B cell (primary cell): ENCODE results near the gene GCN1. TPM values are rescaled to one million over a fixed set of nuclear protein-coding genes. Genes with fewer than 3 reads are reported as not detected.
A peak's percentile ranks its signal among the peaks of the same experiment; 100 is the strongest.

Experiments
- ATAC-seq: fragments of 200-7000 bp; cut with Tn5 transposase; one replicate; pipeline ENCODE4 v1.10.0; 2021; ENCODE audit warnings: low read depth, mild to moderate bottlenecking, moderate number of reproducible peaks, moderate library complexity
- CTCF ChIA-PET: fragments of 350-600 bp; sonication (Branson Sonifier 250); formaldehyde crosslinking; loops from one replicate; lab custom pipeline; 2021; ENCODE audit warnings: antibody characterized with exemption, inconsistent platforms; lab: Charles Lee
- POLR2A ChIA-PET: fragments of 350-600 bp; sonication (Branson Sonifier 250); formaldehyde crosslinking; loops from one replicate; lab custom pipeline; 2021; ENCODE audit warnings: antibody characterized with exemption; lab: Charles Lee
- DNase-seq: peaks from one replicate; pipeline ENCODE4 v3.0.0; 2013
- H2AFZ ChIP-seq: 2 replicates; pipeline ENCODE4 v1.6.1; 2012; ENCODE audit warnings: mild to moderate bottlenecking, low read depth, low read length; ENCODE audit not compliant: insufficient read depth, poor library complexity, severe bottlenecking
- H3K27ac ChIP-seq, 2 donors: 1 replicate in 1 of 2; 2 replicates in 1 of 2; pipeline ENCODE4 v1.5.1; 2012 to 2013; ENCODE audit warnings: low read length in 2 of 2, mild to moderate bottlenecking in 2 of 2, moderate library complexity in 1 of 2
- H3K27me3 ChIP-seq, 4 experiments: fragments of 200-600 bp in 1 of 4; sonication (generic) in 1 of 4; replicated peaks in 1 of 4; 1 replicate in 2 of 4; 2 replicates in 2 of 4; pipeline versions ENCODE4 v1.6.1 to v1.7.0; 2013 to 2016; ENCODE audit warnings: low read length in 3 of 4, mild to moderate bottlenecking in 2 of 4, mixed read lengths in 1 of 4, moderate library complexity in 1 of 4; ENCODE audit not compliant: insufficient read depth in 4 of 4, control insufficient read depth in 3 of 4; ENCODE audit errors: control extremely low read depth in 1 of 4
- H3K36me3 ChIP-seq, 2 experiments: replicated peaks in 1 of 2; 1 replicate in 1 of 2; 2 replicates in 1 of 2; pipeline versions ENCODE4 v1.6.1 to v1.7.1; 2013; ENCODE audit warnings: low read length in 1 of 2; ENCODE audit not compliant: insufficient read depth in 2 of 2, control insufficient read depth in 1 of 2; ENCODE audit errors: control extremely low read depth in 1 of 2, extremely low read depth in 1 of 2
- H3K4me1 ChIP-seq, 2 donors: fragments of 200-600 bp in 1 of 2; sonication (generic) in 1 of 2; 1 replicate in 1 of 2; 2 replicates in 1 of 2; pipeline versions ENCODE4 v1.5.1 to v1.6.1; 2013 to 2017; ENCODE audit warnings: low read length in 2 of 2; ENCODE audit not compliant: control insufficient read depth in 2 of 2, insufficient read depth in 2 of 2
- H3K4me2 ChIP-seq: replicated peaks from 2 replicates; pipeline ENCODE3; 2012; ENCODE audit warnings: mild to moderate bottlenecking, low read depth, low read length; ENCODE audit not compliant: poor library complexity, severe bottlenecking
- H3K4me3 ChIP-seq, 5 experiments: fragments of 200-600 bp in 1 of 5; sonication (generic) in 1 of 5; 1 replicate in 3 of 5; 2 replicates in 2 of 5; pipeline versions ENCODE4 v1.5.1 to v1.7.0; 2011 to 2016; ENCODE audit warnings: low read length in 4 of 5, mild to moderate bottlenecking in 4 of 5, low read depth in 2 of 5, control low read depth in 1 of 5, moderate library complexity in 1 of 5; ENCODE audit not compliant: insufficient read depth in 1 of 5; ENCODE audit errors: control extremely low read depth in 1 of 5, extremely low read depth in 1 of 5
- H3K79me2 ChIP-seq: fragments of 200-600 bp; sonication (generic); one replicate; pipeline ENCODE4 v1.6.0; 2016; ENCODE audit warnings: low read length; ENCODE audit not compliant: control insufficient read depth, insufficient read depth
- H3K9ac ChIP-seq: fragments of 200-600 bp; sonication (generic); 2 replicates; pipeline ENCODE4 v1.6.1; 2017; ENCODE audit warnings: mild to moderate bottlenecking, low read length, moderate library complexity
- H3K9me3 ChIP-seq, 3 donors: one replicate each; pipeline versions ENCODE4 v1.6.1 to v1.7.1; 2013; ENCODE audit warnings: low read length in 2 of 3; ENCODE audit not compliant: control insufficient read depth in 2 of 3, insufficient read depth in 1 of 3; ENCODE audit errors: control extremely low read depth in 1 of 3
- H4K20me1 ChIP-seq: 2 replicates; pipeline ENCODE4 v1.6.0; 2012; ENCODE audit warnings: mild to moderate bottlenecking, low read length; ENCODE audit not compliant: insufficient read depth, control insufficient read depth, poor library complexity, severe bottlenecking
- H3K27ac Mint-ChIP-seq: one replicate; pipeline ENCODE4 v1.8.0; 2021; ENCODE audit warnings: mixed read lengths
- H3K27me3 Mint-ChIP-seq: one replicate; pipeline ENCODE4 v1.8.0; 2021; ENCODE audit warnings: mixed read lengths
- H3K4me1 Mint-ChIP-seq: one replicate; pipeline ENCODE4 v1.8.0; 2021; ENCODE audit warnings: mixed read lengths
- H3K4me3 Mint-ChIP-seq: one replicate; pipeline ENCODE4 v1.8.0; 2021; ENCODE audit warnings: mixed read lengths
- H3K9me3 Mint-ChIP-seq: one replicate; pipeline ENCODE4 v1.8.0; 2022; ENCODE audit warnings: mixed read lengths; ENCODE audit not compliant: insufficient read depth
- EZH2 ChIP-seq: IDR thresholded peaks from 2 replicates; pipeline ENCODE4 v1.6.1; 2012; ENCODE audit warnings: borderline replicate concordance, low read depth, mild to moderate bottlenecking, moderate library complexity, low read length; ENCODE audit not compliant: insufficient read depth, poor library complexity, severe bottlenecking
- WGBS: methylation state at CpG from one replicate; pipeline ENCODE4 v1.1.5; 2013; ENCODE audit warnings: missing lambda C conversion rate; ENCODE audit not compliant: insufficient coverage; 5-methylcytosine and 5-hydroxymethylcytosine counted together
- intact Hi-C: fragments of 100-400 bp; cut with micrococcal nuclease; formaldehyde crosslinking; loops from one replicate; pipeline ENCODE4 v1.10.0; 2022
- polyA plus RNA-seq: library from polyadenylated mRNA; depleted of rRNA; stranded (reverse); fragments of >200 nt; gene quantifications from 2 replicates; pipeline ENCODE4 v1.2.3, GENCODE V29; 2012
- total RNA-seq, 2 donors: library from RNA; stranded (reverse); fragments of 120-200 nt in 1 of 2; gene quantifications; 1 replicate in 1 of 2; 2 replicates in 1 of 2; pipeline versions ENCODE4 v1.2.3 to v1.2.4, GENCODE V29; 2013 to 2022
- TF ChIP-seq, protein P1 (sequence below): fragments of 200-600 bp; IDR thresholded peaks from one replicate; pipeline ENCODE4 v1.8.0; 2022; ENCODE audit warnings: antibody characterized with exemption, mild to moderate bottlenecking

GCN1 gene
- total and polyA plus RNA-seq, 2 donors (not counting 1 experiment from before 2014, with no cell fraction given) = 41.3 to 127 TPM

DNA sequence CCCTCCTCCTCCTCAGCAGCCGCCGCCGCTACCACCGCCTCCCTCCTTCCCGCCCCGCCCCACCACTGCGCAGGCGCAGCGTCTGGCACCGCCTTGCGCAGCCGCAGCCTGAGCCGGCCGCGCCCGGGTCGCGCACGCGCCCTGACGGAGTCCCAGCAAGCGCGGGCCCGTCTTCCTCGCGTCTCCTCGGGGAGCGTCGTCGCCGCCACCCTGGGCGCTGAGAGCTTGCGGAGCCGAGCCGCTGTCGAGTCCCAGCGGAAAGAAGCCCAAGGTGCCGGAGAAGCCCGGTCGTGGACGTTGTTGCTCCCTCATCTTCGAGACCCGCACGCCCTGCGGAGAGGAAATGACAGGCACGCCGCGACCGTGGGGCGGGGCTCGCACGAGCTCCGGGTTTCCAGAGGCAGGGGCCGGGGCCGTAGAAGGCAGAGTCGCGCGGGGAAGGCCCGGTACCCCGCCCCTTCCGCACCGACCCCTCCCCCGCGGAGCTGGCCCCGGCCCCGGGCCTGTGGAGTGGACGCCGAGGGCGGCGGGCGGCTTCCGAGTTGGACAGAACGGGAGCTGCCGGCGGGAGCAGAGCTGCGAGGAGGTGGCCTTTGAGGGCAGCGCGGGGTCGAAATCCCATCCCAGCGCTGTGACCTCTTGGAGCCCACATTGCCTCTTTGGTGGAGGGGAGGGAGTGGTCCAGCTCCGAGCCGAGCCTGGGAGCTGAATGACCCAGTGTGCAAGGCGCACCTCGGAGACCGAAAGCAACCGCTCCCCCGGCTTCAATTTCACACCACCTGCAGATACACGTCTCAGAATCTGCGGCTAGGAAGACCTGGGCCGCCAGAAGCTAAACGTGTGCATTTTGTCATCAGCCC lies 77.5 kb downstream of the GCN1 start:
- Histone ChIP-seq H3K9ac (peak overlapping the region; percentile 74), H3K27me3 (no peaks in the 10 kb centered on the region), H3K9me3 (peaks cover 0 to 3% (median 0%) of the 10 kb centered on the region in 3 donors), H3K79me2 (peaks cover 66% of the 10 kb centered on the region), H3K27ac (peak overlapping the region; percentile 66 to 80), H2AFZ (peak overlapping the region; percentile 94), H3K36me3 (peaks cover 0 to 4% of the 10 kb centered on the region in 2 experiments), H3K4me3 (peak overlapping the region; percentile 61 to 92 (median 85)), H3K4me1 (peaks cover 43 to 62% of the 10 kb centered on the region in 2 donors), H4K20me1 (peaks cover 54% of the 10 kb centered on the region), H3K4me2 (peak overlapping the region; percentile 77)
- Mint-ChIP-seq H3K4me1 (peaks cover 74% of the 10 kb centered on the region), H3K27ac (peak overlapping the region; percentile 86), H3K4me3 (peak overlapping the region; percentile 87), H3K9me3 (no peaks in the 10 kb centered on the region), H3K27me3 (no peaks in the 10 kb centered on the region)
- under 1% methylated on average over 91 of the region's 91 CpGs for WGBS
- no peak for TF ChIP-seq EZH2
- TF ChIP-seq, protein P1, sequence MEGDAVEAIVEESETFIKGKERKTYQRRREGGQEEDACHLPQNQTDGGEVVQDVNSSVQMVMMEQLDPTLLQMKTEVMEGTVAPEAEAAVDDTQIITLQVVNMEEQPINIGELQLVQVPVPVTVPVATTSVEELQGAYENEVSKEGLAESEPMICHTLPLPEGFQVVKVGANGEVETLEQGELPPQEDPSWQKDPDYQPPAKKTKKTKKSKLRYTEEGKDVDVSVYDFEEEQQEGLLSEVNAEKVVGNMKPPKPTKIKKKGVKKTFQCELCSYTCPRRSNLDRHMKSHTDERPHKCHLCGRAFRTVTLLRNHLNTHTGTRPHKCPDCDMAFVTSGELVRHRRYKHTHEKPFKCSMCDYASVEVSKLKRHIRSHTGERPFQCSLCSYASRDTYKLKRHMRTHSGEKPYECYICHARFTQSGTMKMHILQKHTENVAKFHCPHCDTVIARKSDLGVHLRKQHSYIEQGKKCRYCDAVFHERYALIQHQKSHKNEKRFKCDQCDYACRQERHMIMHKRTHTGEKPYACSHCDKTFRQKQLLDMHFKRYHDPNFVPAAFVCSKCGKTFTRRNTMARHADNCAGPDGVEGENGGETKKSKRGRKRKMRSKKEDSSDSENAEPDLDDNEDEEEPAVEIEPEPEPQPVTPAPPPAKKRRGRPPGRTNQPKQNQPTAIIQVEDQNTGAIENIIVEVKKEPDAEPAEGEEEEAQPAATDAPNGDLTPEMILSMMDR = no peak
- peak; percentile 81 for ATAC-seq
- ChIA-PET CTCF (interaction anchor here (1.0 to 2.5 kb wide), 5 partner anchors 15 to 84 kb away, joined by 3 to 12 read pairs (median 3); no protein-coding TSS in a partner anchor), POLR2A (interaction anchor here (0.7 to 4.1 kb wide), 4 partner anchors 16 to 175 kb away, joined by 3 to 23 read pairs (median 13); partner anchors contain the start of genes BICDL1, RNU4-2 and RPLP0)
- intact Hi-C loops = loop anchor here (1.0 to 5.0 kb wide), 6 partner anchors 16 to 240 kb away; partner anchors contain the start of genes BICDL1, CIT, GCN1 and RNU4-1
- DNase-seq = peak; percentile 98
